Hematopoietic multipotent progenitor cell (in vitro differentiated cells): ENCODE results near the gene MAL. TPM values are rescaled to one million over a fixed set of nuclear protein-coding genes. Genes with fewer than 3 reads are reported as not detected.
"Not testable (repeated sequence)": the region's sequence is repeated elsewhere in the genome, so short reads cannot be mapped to it uniquely, and the experiment has no call there.

ENCODE experiments used
- DNase-seq, 3 donors: peaks; one replicate each; pipeline ENCODE4 v3.0.0-alpha.2; 2011 to 2015; ENCODE audit warnings: low read depth in 2 of 3, low spot score in 2 of 3
- small RNA-seq: library from RNA; depleted of rRNA; stranded (forward); fragments of <200 nt; gene quantifications from one replicate; pipeline ENCODE3, GENCODE V24; 2012
- total RNA-seq: library from RNA; depleted of rRNA; stranded (reverse); fragments of >200 nt; gene quantifications from one replicate; pipeline ENCODE4 v1.2.3, GENCODE V29; 2012

MAL gene
- total RNA-seq, 1 donor = 0.54 TPM

GRCh38 chr2:95079199-95079683 is 53.7 kb downstream of the MAL start:
- no peak for DNase-seq

GRCh38 chr2:95082477-95082876 is 57.0 kb downstream of the MAL start:
- DNase-seq = no peak

GRCh38 chr2:95086017-95086416 is 60.5 kb downstream of the MAL start:
- no peak for DNase-seq

GRCh38 chr2:95087379-95087778 is 61.9 kb downstream of the MAL start:
- DNase-seq = no peak

GRCh38 chr2:95091885-95092555 is 66.5 kb downstream of the MAL start:
- no peak for DNase-seq

- not testable (repeated sequence) for DNase-seq
Measured at GRCh38 chr2:95098273-95098672, 72.8 kb downstream of the MAL start.

GRCh38 chr2:95099910-95100309 is 74.4 kb downstream of the MAL start:
- DNase-seq = no peak

Small RNA genes lying within 50 kb of the gene (small RNA-seq; reads per million reads assigned to genes)
- not detected for gene RN7SL575P

Other genes starting within 250 kb of the MAL start
- gene TEKT4, start 154.3 kb upstream of the MAL start, total RNA-seq = not detected
- gene MRPS5, start 96.1 kb downstream of the MAL start, total RNA-seq = 27.7 TPM
- 15.6 TPM for gene ZNF514, start 134.1 kb downstream of the MAL start, total RNA-seq
- 5.7 TPM for gene ZNF2, start 140.1 kb downstream of the MAL start, total RNA-seq
- gene ZNF892, start 181.8 kb downstream of the MAL start, total RNA-seq = 4.8 TPM
- 0.54 TPM for gene PROM2, start 248.7 kb downstream of the MAL start, total RNA-seq